Right hindlimb (tissue), 1 donor: ENCODE results near the gene AVEN.
"Not testable (repeated sequence)": the region's sequence is repeated elsewhere in the genome, so short reads cannot be mapped to it uniquely, and the experiment has no call there.

Experiments
- DNase-seq: peaks from one replicate; pipeline ENCODE4 v3.0.0-alpha.2; 2018

Gene AVEN

DNA sequence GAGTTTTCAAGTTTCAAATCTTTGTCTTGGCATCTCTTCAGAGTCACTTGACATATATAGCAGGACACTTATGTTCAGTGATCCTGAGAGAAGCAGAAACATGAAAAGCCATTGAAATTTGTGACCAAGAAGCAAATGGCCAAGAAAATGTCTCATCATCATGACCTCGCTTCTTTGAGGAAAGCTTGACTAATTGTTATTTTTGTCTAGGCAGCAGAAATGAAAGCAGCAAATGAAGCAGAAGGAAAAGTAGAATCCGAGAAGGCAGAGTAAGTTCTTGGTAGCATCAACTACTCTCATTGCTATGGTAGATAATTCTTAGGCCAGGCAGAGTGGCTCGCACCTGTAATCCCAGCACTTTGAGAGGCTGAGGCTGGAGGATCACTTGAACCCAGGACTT lies 198.4 kb downstream of the AVEN start:
- DNase-seq, result no peak

DNA sequence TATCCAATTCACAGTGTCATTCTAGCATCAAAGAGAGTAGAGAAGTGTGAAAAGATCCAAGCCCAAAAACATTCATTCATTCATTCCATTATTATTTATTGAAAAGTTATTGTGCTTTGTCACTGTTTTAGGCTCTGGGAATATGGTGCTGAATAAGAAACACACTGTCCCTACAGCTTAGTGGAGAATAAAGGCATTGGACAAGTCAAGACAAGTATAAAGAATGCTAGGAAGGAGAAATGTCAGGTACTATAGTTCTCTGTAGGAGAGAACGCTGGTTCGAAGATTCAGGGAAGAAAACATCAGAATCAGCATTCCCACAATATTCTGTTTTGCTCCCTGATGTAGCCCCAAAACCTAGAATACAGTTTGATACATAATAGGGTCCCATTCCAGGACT lies 199.5 kb downstream of the AVEN start:
- no peak for DNase-seq

DNA sequence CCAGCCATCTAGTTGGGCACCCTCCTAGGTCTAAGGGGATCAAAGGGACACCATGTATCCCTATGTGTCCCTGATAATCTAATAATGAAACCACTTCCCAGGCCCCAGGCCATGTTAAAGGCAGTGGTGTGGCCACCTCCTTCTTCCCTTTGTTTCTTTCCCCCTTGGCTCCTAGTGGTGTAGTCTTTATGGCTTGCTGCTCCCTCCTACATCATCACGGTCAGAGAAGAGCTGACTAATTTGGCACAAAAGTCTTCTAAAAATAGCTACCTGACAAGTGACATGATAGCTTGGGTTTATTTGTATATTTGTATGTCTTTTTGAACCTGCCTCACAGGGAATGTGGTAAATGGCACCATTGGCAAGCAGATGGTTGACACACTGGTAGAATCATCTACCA lies 201.7 kb downstream of the AVEN start:
- DNase-seq, result no peak

DNA sequence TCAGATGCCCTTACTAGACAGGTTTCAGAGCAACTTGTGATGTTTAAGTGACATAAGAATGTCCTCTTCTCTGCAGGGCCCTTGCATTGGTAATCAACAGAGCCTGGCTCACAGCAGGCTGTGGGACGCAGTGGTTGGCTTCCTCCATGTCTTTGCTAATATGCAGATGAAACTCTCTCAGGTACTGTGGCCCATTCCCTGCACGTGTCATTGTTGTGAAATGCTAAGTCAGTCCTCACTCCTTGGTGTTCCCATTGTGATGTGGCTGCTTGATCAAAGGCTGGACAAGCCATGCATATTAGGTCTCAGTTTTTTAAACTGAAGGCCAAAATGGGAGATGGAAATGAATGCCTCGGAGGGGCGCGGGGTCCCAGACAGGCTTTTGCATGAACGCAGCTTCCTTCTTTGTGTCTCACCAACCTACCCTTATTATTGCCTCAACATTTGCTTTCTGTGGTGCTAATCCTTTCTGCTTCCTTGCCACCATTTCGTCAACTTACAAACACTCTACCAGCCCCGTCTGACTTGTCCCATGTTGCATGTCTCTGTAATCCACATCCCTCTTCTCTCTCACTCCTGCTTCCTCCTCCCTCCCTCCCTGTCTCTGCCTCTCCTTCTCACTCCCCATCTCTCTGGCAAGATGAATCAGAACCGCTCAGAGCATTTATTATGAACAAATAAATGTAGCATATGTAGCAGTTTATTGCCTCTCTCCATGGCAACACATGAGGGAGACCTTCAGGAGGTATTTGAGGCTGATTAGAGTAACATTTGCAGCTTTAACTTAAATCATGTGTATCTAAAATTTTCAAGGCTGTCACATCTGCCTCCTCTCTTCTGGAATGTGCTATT lies 203.9 kb downstream of the AVEN start:
- no peak for DNase-seq

DNA sequence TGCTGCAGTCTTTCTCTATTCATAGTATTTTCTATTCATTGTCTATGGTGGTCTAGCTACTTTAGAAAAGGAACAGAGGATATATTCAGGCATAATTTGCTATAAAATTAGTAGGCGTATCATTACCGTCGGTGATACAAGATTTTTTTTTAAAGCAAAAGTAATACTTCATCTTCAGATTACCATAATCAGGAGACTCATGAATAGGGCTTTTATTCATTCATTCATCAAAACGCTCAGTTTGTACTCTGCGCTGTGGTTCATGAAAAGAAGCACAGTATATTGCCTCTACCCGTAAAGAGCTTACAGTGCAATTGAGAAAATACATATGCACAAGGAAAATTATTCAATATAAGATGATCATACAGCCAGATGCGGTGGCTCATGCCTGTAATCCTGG lies 207.4 kb downstream of the AVEN start:
- no peak for DNase-seq

DNA sequence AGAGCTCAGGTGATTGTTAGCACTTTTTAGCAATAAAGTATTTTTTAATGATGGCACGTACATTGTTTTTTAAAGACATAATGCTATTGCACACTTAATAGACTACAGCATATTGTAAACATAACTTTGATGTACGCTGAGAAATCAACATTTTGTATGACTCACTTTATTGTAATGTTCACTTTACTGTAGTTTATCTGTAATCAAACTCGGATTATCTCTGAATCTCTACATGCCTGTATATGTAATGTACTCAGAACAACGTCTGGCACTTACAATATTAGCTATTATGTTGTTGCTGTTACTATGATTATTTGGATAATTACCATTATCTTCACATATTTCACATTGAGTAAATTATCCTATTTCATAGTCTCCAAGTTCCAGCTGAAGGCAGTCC lies 208.7 kb downstream of the AVEN start:
- DNase-seq, result no peak

DNA sequence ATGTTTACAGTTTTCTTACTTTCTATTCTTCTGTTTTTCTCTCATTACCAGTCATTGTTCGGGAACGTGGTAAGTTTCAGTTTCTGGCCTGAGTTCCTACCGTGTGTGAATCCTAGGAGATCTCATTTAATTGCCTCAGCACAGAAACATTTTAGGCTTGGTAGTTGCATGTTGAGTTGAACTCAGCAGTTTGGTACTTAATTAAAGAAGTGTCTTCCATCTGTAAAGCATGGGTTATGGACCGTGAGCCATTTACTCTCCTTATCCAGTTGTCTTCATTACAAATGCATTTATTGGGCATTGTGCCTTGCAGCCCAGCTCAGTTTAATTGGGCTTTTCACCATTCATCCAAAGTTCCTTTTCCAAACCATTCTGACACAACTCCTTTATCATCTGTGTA lies 212.8 kb downstream of the AVEN start:
- no peak for DNase-seq

DNA sequence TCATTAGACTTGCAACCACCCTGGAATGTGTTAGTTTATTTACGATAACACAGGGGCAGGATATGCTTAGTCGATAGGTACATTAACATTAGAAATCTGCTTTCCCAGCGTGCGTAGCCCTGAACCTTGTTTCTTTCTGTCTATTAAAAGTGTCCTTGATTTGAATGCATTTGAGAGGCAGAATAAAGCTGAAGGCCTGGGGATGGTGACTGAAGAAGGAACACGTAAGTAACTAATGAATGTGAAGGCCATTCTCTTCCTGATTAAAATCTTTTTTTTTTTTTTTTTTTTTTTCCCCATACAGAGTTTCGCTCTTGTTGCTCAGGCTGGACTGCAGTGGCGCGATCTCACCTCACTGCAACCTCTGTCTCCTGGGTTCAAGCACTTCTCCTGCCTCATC lies 213.6 kb downstream of the AVEN start:
- no peak for DNase-seq

DNA sequence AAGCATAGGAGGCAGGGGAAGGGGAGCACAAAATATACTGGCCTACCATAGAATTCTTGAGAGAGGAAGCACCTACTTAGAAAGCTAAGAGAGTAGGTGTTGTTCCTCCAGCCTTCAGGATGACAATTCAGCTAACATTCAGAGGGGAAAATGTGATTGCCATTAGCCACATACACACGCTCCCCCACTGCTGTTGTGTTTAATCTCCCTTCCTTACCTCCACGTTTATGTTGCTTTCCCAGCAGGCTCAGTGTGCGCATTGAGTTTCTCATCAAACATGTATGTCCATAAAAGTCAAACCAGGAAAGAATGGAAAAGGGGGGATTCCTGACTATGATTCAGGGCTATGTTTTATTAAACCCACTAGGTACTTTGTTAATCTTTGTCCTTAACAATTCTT lies 215.9 kb downstream of the AVEN start:
- DNase-seq, result no peak

DNA sequence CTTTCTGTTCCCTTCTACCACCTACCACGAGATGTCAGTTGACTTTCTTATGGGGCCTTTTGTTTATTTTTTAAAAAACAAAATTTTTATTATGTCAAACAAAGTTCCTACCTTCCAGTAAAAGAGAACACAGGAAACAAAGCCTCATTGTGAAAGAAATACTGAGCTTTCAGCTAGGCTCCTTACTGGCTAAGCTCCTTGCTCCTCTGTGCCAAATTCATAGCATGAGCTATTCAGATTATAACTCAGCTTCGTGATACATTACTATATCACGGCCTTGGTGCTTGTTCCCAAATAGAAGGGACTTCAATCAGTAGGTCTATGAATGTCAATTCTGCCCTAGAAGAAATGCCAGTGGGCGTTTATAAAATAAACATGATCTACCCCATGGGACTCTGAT lies 216.5 kb downstream of the AVEN start:
- no peak for DNase-seq

DNA sequence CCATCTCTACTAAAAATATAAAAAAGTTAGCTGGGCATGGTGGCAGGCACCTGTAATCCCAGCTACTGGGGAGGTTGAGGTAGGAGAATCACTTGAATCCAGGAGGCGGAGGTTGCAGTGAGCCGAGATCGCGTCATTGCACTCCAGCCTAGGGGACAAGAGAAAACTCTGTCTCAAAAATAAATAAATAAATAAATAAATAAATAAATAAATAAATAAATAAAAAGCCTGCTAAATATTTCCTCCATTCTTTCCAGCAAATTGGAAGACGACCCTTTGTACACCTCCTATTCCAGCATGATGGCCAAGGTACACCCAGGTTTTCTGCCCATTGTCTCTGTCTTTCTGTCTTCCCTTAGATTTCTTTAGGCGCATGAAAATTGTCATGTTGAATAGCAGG lies 219.5 kb downstream of the AVEN start:
- DNase-seq, result not testable (repeated sequence)
